ENCODE measurements around the gene EFEMP1.
"Not testable (repeated sequence)": the region's sequence is repeated elsewhere in the genome, so short reads cannot be mapped to it uniquely, and the experiment has no call there.

The EFEMP1 gene

DNA sequence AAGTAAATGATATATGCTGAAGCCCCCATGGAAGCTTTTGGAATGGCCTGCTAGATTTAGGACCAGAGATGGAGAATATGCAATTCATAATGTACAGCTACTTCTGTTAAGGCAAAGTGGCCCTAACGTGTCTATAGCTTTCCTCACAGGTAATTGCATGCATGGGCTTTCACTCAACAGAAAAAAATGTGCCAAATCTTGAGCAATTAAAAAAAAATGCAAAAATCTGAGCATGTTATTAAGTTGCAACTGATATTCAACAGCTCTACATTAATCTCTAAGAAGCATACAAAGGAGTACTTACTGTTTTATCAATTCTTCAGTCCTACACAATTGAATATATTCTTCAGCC lies 79.6 kb downstream of the EFEMP1 start:
- H3K4me1 ChIP-seq (ENCODE audit: control extremely low read depth in 1 of 4, control insufficient read depth in 4 of 4, insufficient read depth in 4 of 4, low read length in 3 of 4), result no peaks in the 10 kb centered on the region
- no peak overlapping the region for H3K4me3 ChIP-seq (ENCODE audit: control insufficient read depth in 1 of 7, extremely low read depth in 1 of 7, insufficient read depth in 4 of 7, low read depth in 2 of 7, low read length in 6 of 7)
- H3K36me3 ChIP-seq (ENCODE audit: control insufficient read depth in 4 of 4, insufficient read depth in 4 of 4, low read length in 3 of 4), result no peaks in the 10 kb centered on the region
- peaks cover 0 to 2% (median 0%) of the 10 kb centered on the region in 5 experiments for H3K27me3 ChIP-seq (replicated peaks in 2 of 5; ENCODE audit: control insufficient read depth in 4 of 5, insufficient read depth in 5 of 5, low read length in 4 of 5)
- 100% methylated on average over 1 of the region's 1 CpG for WGBS (ENCODE audit: insufficient coverage)
- ChIA-PET CTCF (no interaction called here), POLR2A (no interaction called here)
- no peak for DNase-seq
- no peak overlapping the region for H3K27ac ChIP-seq (ENCODE audit: insufficient read depth in 1 of 2, low read depth in 1 of 2, low read length in 2 of 2, poor library complexity in 1 of 2, severe bottlenecking in 2 of 2)
- H3K9me3 ChIP-seq (ENCODE audit: control extremely low read depth in 1 of 5, control insufficient read depth in 4 of 5, insufficient read depth in 2 of 5, low read depth in 1 of 5, low read length in 4 of 5), result peaks cover 0 to 2% (median 0%) of the 10 kb centered on the region in 5 experiments

GRCh38 chr2:55843096-55843993 lies 80.2 kb downstream of the EFEMP1 start:
- WGBS (ENCODE audit: insufficient coverage), result 91% methylated on average over 5 of the region's 6 CpGs
- CTCF ChIA-PET, result no interaction called here
- DNase-seq, result no peak
- no peak overlapping the region for H3K4me3 ChIP-seq (ENCODE audit: control insufficient read depth in 1 of 7, extremely low read depth in 1 of 7, insufficient read depth in 4 of 7, low read depth in 2 of 7, low read length in 6 of 7)
- H3K27ac ChIP-seq (ENCODE audit: insufficient read depth in 1 of 2, low read depth in 1 of 2, low read length in 2 of 2, poor library complexity in 1 of 2, severe bottlenecking in 2 of 2), result no peak overlapping the region
- POLR2A ChIA-PET, result no interaction called here
- H3K9me3 ChIP-seq (ENCODE audit: control extremely low read depth in 1 of 5, control insufficient read depth in 4 of 5, insufficient read depth in 2 of 5, low read depth in 1 of 5, low read length in 4 of 5), result peaks cover 0 to 2% (median 0%) of the 10 kb centered on the region in 5 experiments
- no peaks in the 10 kb centered on the region for H3K4me1 ChIP-seq (ENCODE audit: control extremely low read depth in 1 of 4, control insufficient read depth in 4 of 4, insufficient read depth in 4 of 4, low read length in 3 of 4)
- peaks cover 0 to 2% (median 0%) of the 10 kb centered on the region in 5 experiments for H3K27me3 ChIP-seq (replicated peaks in 2 of 5; ENCODE audit: control insufficient read depth in 4 of 5, insufficient read depth in 5 of 5, low read length in 4 of 5)
- H3K36me3 ChIP-seq (ENCODE audit: control insufficient read depth in 4 of 4, insufficient read depth in 4 of 4, low read length in 3 of 4), result no peaks in the 10 kb centered on the region

DNA sequence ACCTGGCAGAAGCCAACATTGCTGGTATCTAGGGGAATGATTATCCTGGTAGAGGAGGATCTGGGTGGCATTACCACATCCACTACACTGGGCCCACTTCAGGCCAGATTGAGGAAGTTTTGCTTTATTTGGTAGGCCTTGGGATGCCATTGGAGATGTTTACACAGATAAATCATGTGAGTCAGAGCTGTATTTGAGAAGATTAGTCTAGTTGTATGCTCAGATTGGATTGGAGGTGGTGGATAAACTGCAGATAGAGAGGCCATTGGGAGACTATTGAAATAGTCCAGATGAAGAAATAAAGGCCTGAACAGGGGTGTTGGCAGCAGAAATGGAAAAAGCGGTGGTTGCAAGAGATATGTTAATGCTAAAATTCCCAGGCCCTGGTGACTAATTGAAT lies 81.5 kb downstream of the EFEMP1 start:
- CTCF ChIA-PET, result no interaction called here
- DNase-seq, result no peak
- Histone ChIP-seq H3K4me1 (ENCODE audit: control extremely low read depth in 1 of 4, control insufficient read depth in 4 of 4, insufficient read depth in 4 of 4, low read length in 3 of 4) (no peaks in the 10 kb centered on the region), H3K4me3 (ENCODE audit: control insufficient read depth in 1 of 7, extremely low read depth in 1 of 7, insufficient read depth in 4 of 7, low read depth in 2 of 7, low read length in 6 of 7) (no peak overlapping the region), H3K27ac (ENCODE audit: insufficient read depth in 1 of 2, low read depth in 1 of 2, low read length in 2 of 2, poor library complexity in 1 of 2, severe bottlenecking in 2 of 2) (no peak overlapping the region), H3K36me3 (ENCODE audit: control insufficient read depth in 4 of 4, insufficient read depth in 4 of 4, low read length in 3 of 4) (no peaks in the 10 kb centered on the region), H3K9me3 (ENCODE audit: control extremely low read depth in 1 of 5, control insufficient read depth in 4 of 5, insufficient read depth in 2 of 5, low read depth in 1 of 5, low read length in 4 of 5) (peaks cover 0 to 5% (median 0%) of the 10 kb centered on the region in 5 experiments), H3K27me3 (replicated peaks in 2 of 5; ENCODE audit: control insufficient read depth in 4 of 5, insufficient read depth in 5 of 5, low read length in 4 of 5) (peaks cover 0 to 2% (median 0%) of the 10 kb centered on the region in 5 experiments)
- 100% methylated on average over 1 of the region's 1 CpG for WGBS (ENCODE audit: insufficient coverage)
- POLR2A ChIA-PET, result no interaction called here

DNA sequence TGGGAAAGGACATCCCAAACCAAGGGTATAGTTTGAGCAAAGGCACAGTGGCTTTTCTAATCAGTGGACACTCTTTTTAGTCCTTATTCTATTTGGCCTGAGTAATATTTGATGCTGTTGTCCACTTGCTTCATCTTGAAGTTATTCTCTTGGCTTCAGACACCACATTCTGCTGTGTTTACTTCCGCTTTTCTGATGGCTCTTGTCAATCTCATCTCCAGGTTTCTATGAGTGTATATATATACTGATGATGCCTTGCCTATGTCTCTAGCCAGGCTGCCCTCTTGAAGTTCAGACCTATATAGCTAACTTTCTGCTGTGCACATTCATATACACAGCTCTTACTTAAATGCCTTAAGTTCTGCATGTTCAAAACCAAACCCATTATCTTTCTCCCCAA lies 83.1 kb downstream of the EFEMP1 start:
- ChIA-PET POLR2A (no interaction called here), CTCF (no interaction called here)
- no peak overlapping the region for H3K4me3 ChIP-seq (ENCODE audit: control insufficient read depth in 1 of 7, extremely low read depth in 1 of 7, insufficient read depth in 4 of 7, low read depth in 2 of 7, low read length in 6 of 7)
- WGBS (ENCODE audit: insufficient coverage), result no CpG with 5 or more reads among the region's 1 CpG
- no peaks in the 10 kb centered on the region for H3K36me3 ChIP-seq (ENCODE audit: control insufficient read depth in 4 of 4, insufficient read depth in 4 of 4, low read length in 3 of 4)
- DNase-seq, result no peak
- peaks cover 0 to 2% (median 0%) of the 10 kb centered on the region in 5 experiments for H3K9me3 ChIP-seq (ENCODE audit: control extremely low read depth in 1 of 5, control insufficient read depth in 4 of 5, insufficient read depth in 2 of 5, low read depth in 1 of 5, low read length in 4 of 5)
- no peaks in the 10 kb centered on the region for H3K4me1 ChIP-seq (ENCODE audit: control extremely low read depth in 1 of 4, control insufficient read depth in 4 of 4, insufficient read depth in 4 of 4, low read length in 3 of 4)
- no peak overlapping the region for H3K27ac ChIP-seq (ENCODE audit: insufficient read depth in 1 of 2, low read depth in 1 of 2, low read length in 2 of 2, poor library complexity in 1 of 2, severe bottlenecking in 2 of 2)
- H3K27me3 ChIP-seq (replicated peaks in 2 of 5; ENCODE audit: control insufficient read depth in 4 of 5, insufficient read depth in 5 of 5, low read length in 4 of 5), result peaks cover 0 to 2% (median 0%) of the 10 kb centered on the region in 5 experiments

DNA sequence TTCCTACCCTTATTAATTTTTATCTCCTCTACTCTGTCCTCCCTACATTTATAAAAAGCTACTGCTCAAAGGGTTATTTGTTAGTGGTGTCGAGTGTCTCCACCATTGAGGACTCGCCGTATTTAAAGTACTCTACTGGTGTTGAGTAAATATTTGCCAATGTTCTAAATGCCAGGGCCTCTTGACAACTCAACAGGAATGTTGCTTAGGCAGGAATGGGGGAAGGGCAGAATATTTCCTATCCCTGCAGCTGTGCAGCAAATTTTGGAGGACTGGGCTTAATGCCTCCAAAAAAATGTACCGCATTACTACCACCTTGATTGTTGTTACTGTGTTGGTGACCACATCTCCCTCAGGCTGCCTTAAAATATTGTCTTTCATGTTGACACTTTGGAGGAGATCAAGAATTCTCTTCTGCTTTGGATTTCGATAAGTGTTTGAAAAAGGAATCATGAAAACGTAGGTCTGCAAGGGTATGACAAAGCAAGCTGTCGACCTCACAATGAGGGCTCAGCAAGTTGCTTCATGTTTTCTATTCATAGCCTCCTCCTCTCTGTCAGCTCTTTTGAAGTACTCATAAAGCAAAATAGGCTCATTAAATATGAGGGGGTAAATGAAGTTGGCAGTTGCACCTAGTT lies 84.3 kb downstream of the EFEMP1 start:
- Histone ChIP-seq H3K36me3 (ENCODE audit: control insufficient read depth in 4 of 4, insufficient read depth in 4 of 4, low read length in 3 of 4) (no peaks in the 10 kb centered on the region), H3K9me3 (ENCODE audit: control extremely low read depth in 1 of 5, control insufficient read depth in 4 of 5, insufficient read depth in 2 of 5, low read depth in 1 of 5, low read length in 4 of 5) (peaks cover 0 to 2% (median 0%) of the 10 kb centered on the region in 5 experiments), H3K27me3 (replicated peaks in 2 of 5; ENCODE audit: control insufficient read depth in 4 of 5, insufficient read depth in 5 of 5, low read length in 4 of 5) (peaks cover 0 to 2% (median 0%) of the 10 kb centered on the region in 5 experiments), H3K4me1 (ENCODE audit: control extremely low read depth in 1 of 4, control insufficient read depth in 4 of 4, insufficient read depth in 4 of 4, low read length in 3 of 4) (no peaks in the 10 kb centered on the region), H3K27ac (ENCODE audit: insufficient read depth in 1 of 2, low read depth in 1 of 2, low read length in 2 of 2, poor library complexity in 1 of 2, severe bottlenecking in 2 of 2) (no peak overlapping the region), H3K4me3 (ENCODE audit: control insufficient read depth in 1 of 7, extremely low read depth in 1 of 7, insufficient read depth in 4 of 7, low read depth in 2 of 7, low read length in 6 of 7) (no peak overlapping the region)
- WGBS (ENCODE audit: insufficient coverage), result 74% methylated on average over 4 of the region's 7 CpGs
- no peak for DNase-seq
- ChIA-PET POLR2A (no interaction called here), CTCF (no interaction called here)

GRCh38 chr2:55838653-55839052 lies 84.9 kb downstream of the EFEMP1 start:
- Histone ChIP-seq H3K9me3 (ENCODE audit: control extremely low read depth in 1 of 5, control insufficient read depth in 4 of 5, insufficient read depth in 2 of 5, low read depth in 1 of 5, low read length in 4 of 5) (peaks cover 0 to 2% (median 0%) of the 10 kb centered on the region in 5 experiments), H3K4me1 (ENCODE audit: control extremely low read depth in 1 of 4, control insufficient read depth in 4 of 4, insufficient read depth in 4 of 4, low read length in 3 of 4) (no peaks in the 10 kb centered on the region), H3K36me3 (ENCODE audit: control insufficient read depth in 4 of 4, insufficient read depth in 4 of 4, low read length in 3 of 4) (no peaks in the 10 kb centered on the region), H3K4me3 (ENCODE audit: control insufficient read depth in 1 of 7, extremely low read depth in 1 of 7, insufficient read depth in 4 of 7, low read depth in 2 of 7, low read length in 6 of 7) (no peak overlapping the region), H3K27me3 (replicated peaks in 2 of 5; ENCODE audit: control insufficient read depth in 4 of 5, insufficient read depth in 5 of 5, low read length in 4 of 5) (peaks cover 0 to 2% (median 0%) of the 10 kb centered on the region in 5 experiments), H3K27ac (ENCODE audit: insufficient read depth in 1 of 2, low read depth in 1 of 2, low read length in 2 of 2, poor library complexity in 1 of 2, severe bottlenecking in 2 of 2) (no peak overlapping the region)
- CTCF ChIA-PET, result no interaction called here
- WGBS (ENCODE audit: insufficient coverage), result 100% methylated on average over 1 of the region's 1 CpG
- POLR2A ChIA-PET, result no interaction called here
- DNase-seq, result no peak

DNA sequence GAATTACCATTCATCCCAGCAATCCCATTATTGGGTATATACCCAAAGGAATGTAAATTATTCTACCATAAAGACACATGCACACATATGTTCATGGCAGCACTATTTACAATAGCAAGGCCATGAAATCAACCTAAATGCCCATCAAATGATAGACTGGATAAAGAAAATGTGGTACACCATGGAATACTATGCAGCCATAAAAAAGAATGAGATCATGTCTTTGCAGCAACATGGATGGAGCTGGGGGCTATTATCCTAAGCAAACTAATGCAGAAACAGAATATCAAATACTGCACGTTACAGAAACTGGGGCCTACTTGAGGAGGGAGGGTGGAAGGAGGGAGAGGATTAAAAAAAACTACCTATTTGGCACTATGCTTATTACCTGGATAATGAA lies 85.5 kb downstream of the EFEMP1 start:
- H3K27ac ChIP-seq (ENCODE audit: insufficient read depth in 1 of 2, low read depth in 1 of 2, low read length in 2 of 2, poor library complexity in 1 of 2, severe bottlenecking in 2 of 2); H3K36me3 ChIP-seq (ENCODE audit: control insufficient read depth in 4 of 4, insufficient read depth in 4 of 4, low read length in 3 of 4); H3K27me3 ChIP-seq (replicated peaks in 2 of 5; ENCODE audit: control insufficient read depth in 4 of 5, insufficient read depth in 5 of 5, low read length in 4 of 5); H3K4me1 ChIP-seq (ENCODE audit: control extremely low read depth in 1 of 4, control insufficient read depth in 4 of 4, insufficient read depth in 4 of 4, low read length in 3 of 4); H3K9me3 ChIP-seq (ENCODE audit: control extremely low read depth in 1 of 5, control insufficient read depth in 4 of 5, insufficient read depth in 2 of 5, low read depth in 1 of 5, low read length in 4 of 5); DNase-seq; CTCF ChIA-PET; H3K4me3 ChIP-seq (ENCODE audit: control insufficient read depth in 1 of 7, extremely low read depth in 1 of 7, insufficient read depth in 4 of 7, low read depth in 2 of 7, low read length in 6 of 7); POLR2A ChIA-PET: not testable (repeated sequence)
- no CpG with 5 or more reads among the region's 1 CpG for WGBS (ENCODE audit: insufficient coverage)
